NCI-H128 (cell line): ENCODE measurements around the gene HDLBP.
"Not testable (repeated sequence)": the region's sequence is repeated elsewhere in the genome, so short reads cannot be mapped to it uniquely, and the experiment has no call there.

ENCODE experiments used
- DNase-seq: peaks from one replicate; lab custom pipeline; 2025; ENCODE audit not compliant: unreplicated experiment; lab: John Stamatoyannopoulos, UW

Gene HDLBP

GRCh38 chr2:241279828-241280227 lies 35.6 kb downstream of the HDLBP start:
- DNase-seq = no peak

- no peak for DNase-seq
These were observed 36.1 kb downstream of the HDLBP start for GRCh38 chr2:241279413-241279812.

- DNase-seq = not testable (repeated sequence)
These were observed 37.2 kb downstream of the HDLBP start for GRCh38 chr2:241278306-241278705.

GRCh38 chr2:241275910-241276309 lies 39.6 kb downstream of the HDLBP start:
- DNase-seq = no peak

GRCh38 chr2:241275504-241275903 lies 40.0 kb downstream of the HDLBP start:
- no peak for DNase-seq

GRCh38 chr2:241274127-241274526 lies 41.3 kb downstream of the HDLBP start:
- no peak for DNase-seq

- no peak for DNase-seq
These were observed 42.1 kb downstream of the HDLBP start for GRCh38 chr2:241273210-241274020.

- DNase-seq = no peak
These were observed 42.9 kb downstream of the HDLBP start for GRCh38 chr2:241272303-241273209.

GRCh38 chr2:241271706-241272302 lies 43.7 kb downstream of the HDLBP start:
- no peak for DNase-seq

- no peak for DNase-seq
These were observed 44.9 kb downstream of the HDLBP start for GRCh38 chr2:241270531-241270930.

- DNase-seq = no peak
These were observed 45.6 kb downstream of the HDLBP start for GRCh38 chr2:241269707-241270520.

- DNase-seq = no peak
These were observed 46.6 kb downstream of the HDLBP start for GRCh38 chr2:241268716-241269445.

- no peak for DNase-seq
These were observed 47.2 kb downstream of the HDLBP start for GRCh38 chr2:241268306-241268705.

- no peak for DNase-seq
These were observed 48.0 kb downstream of the HDLBP start for GRCh38 chr2:241267249-241268067.

GRCh38 chr2:241265506-241265905 lies 50.0 kb downstream of the HDLBP start:
- no peak for DNase-seq

- no peak for DNase-seq
These were observed 52.4 kb downstream of the HDLBP start for GRCh38 chr2:241263061-241263460.

GRCh38 chr2:241261628-241262027 lies 53.8 kb downstream of the HDLBP start:
- DNase-seq = no peak

- no peak for DNase-seq
These were observed 54.6 kb downstream of the HDLBP start for GRCh38 chr2:241260911-241261310.
